GM23248 (cell line): ENCODE data around the gene ATP6V0E2. TPM values are rescaled to one million over a fixed set of nuclear protein-coding genes. Genes with fewer than 3 reads are reported as not detected.

Experiments
- DNase-seq: peaks from one replicate; pipeline ENCODE4 v3.0.0-alpha.2; 2015
- H2AFZ ChIP-seq: fragments of 200-600 bp; sonication (generic); 2 replicates; pipeline ENCODE4 v1.6.1; 2016; ENCODE audit warnings: antibody characterized with exemption
- H3F3A ChIP-seq: fragments of 200-600 bp; sonication (generic); 2 replicates; pipeline ENCODE4 v1.6.1; 2016; ENCODE audit warnings: mild to moderate bottlenecking, antibody characterized with exemption, mixed run types; ENCODE audit not compliant: insufficient read depth
- H3K27ac ChIP-seq: fragments of 200-600 bp; sonication (generic); 2 replicates; pipeline ENCODE4 v1.5.1; 2016; ENCODE audit warnings: mild to moderate bottlenecking
- H3K27me3 ChIP-seq: fragments of 200-600 bp; sonication (generic); replicated peaks from 2 replicates; pipeline ENCODE4 v1.6.1; 2016; ENCODE audit warnings: mild to moderate bottlenecking; ENCODE audit not compliant: insufficient read depth
- H3K36me3 ChIP-seq: fragments of 200-600 bp; sonication (generic); 2 replicates; pipeline ENCODE4 v1.6.1; 2016; ENCODE audit warnings: low read depth, mild to moderate bottlenecking
- H3K4me1 ChIP-seq: fragments of 200-600 bp; sonication (generic); 2 replicates; pipeline ENCODE4 v1.6.1; 2016; ENCODE audit warnings: mild to moderate bottlenecking; ENCODE audit not compliant: insufficient read depth
- H3K4me2 ChIP-seq: fragments of 200-600 bp; sonication (generic); one replicate; pipeline ENCODE4 v1.6.1; 2016; ENCODE audit warnings: mild to moderate bottlenecking; ENCODE audit not compliant: unreplicated experiment
- H3K4me3 ChIP-seq: fragments of 200-600 bp; sonication (generic); 2 replicates; pipeline ENCODE4 v1.5.1; 2016; ENCODE audit warnings: mild to moderate bottlenecking
- H3K79me2 ChIP-seq: fragments of 200-600 bp; sonication (generic); 2 replicates; pipeline ENCODE4 v1.6.1; 2016; ENCODE audit warnings: mild to moderate bottlenecking; ENCODE audit not compliant: insufficient read depth
- H3K9ac ChIP-seq: fragments of 200-600 bp; sonication (generic); 2 replicates; pipeline ENCODE4 v1.6.1; 2016; ENCODE audit warnings: mild to moderate bottlenecking
- H3K9me2 ChIP-seq: fragments of 200-600 bp; sonication (generic); 2 replicates; pipeline ENCODE4 v1.6.1; 2016; ENCODE audit warnings: mixed run types, mild to moderate bottlenecking, moderate library complexity; ENCODE audit not compliant: insufficient read depth
- H3K9me3 ChIP-seq: fragments of 200-600 bp; sonication (generic); one replicate; pipeline ENCODE4 v1.6.1; 2017; ENCODE audit warnings: low read depth
- H4K20me1 ChIP-seq: fragments of 200-600 bp; sonication (generic); 2 replicates; pipeline ENCODE4 v1.6.0; 2016; ENCODE audit not compliant: insufficient read depth
- EZH2 ChIP-seq: fragments of 200-600 bp; sonication (generic); IDR thresholded peaks from 2 replicates; pipeline ENCODE4 v1.6.1; 2018; ENCODE audit warnings: antibody characterized with exemption, mild to moderate bottlenecking; ENCODE audit not compliant: insufficient read depth, poor library complexity, severe bottlenecking
- EZH2phosphoT487 ChIP-seq: fragments of 200-600 bp; sonication (generic); IDR thresholded peaks from 2 replicates; pipeline ENCODE4 v1.6.1; 2018; ENCODE audit warnings: antibody characterized with exemption, moderate library complexity, mild to moderate bottlenecking, low read depth; ENCODE audit not compliant: insufficient read depth
- WGBS, 2 experiments: methylation state at CpG; one replicate each; pipeline ENCODE4 v1.1.6; 2015 to 2017; ENCODE audit warnings: low lambda C conversion rate in 2 of 2, low coverage in 1 of 2; ENCODE audit errors: missing lambda C conversion rate in 2 of 2; 5-methylcytosine and 5-hydroxymethylcytosine counted together
- in situ Hi-C: fragments of 300-500 bp; cut with MboI; formaldehyde crosslinking; loops from 2 replicates; pipeline ENCODE4 v1.15.0; 2020
- polyA plus RNA-seq: library from polyadenylated mRNA; unstranded; fragments of >200 nt; fragmentation: Nextera tagmentation; extraction: Ambion mirVana; gene quantifications from 2 replicates; pipeline ENCODE4 v1.2.1, GENCODE V29; 2016
- total RNA-seq: library from RNA; depleted of rRNA; stranded (reverse); fragments of >200 nt; shearing (Covaris generic); gene quantifications from 2 replicates; pipeline ENCODE4 v1.2.3, GENCODE V29; 2014

Gene ATP6V0E2
- total and polyA plus RNA-seq, 2 experiments from 2014 or later: 6.9 to 7.7 TPM

DNA sequence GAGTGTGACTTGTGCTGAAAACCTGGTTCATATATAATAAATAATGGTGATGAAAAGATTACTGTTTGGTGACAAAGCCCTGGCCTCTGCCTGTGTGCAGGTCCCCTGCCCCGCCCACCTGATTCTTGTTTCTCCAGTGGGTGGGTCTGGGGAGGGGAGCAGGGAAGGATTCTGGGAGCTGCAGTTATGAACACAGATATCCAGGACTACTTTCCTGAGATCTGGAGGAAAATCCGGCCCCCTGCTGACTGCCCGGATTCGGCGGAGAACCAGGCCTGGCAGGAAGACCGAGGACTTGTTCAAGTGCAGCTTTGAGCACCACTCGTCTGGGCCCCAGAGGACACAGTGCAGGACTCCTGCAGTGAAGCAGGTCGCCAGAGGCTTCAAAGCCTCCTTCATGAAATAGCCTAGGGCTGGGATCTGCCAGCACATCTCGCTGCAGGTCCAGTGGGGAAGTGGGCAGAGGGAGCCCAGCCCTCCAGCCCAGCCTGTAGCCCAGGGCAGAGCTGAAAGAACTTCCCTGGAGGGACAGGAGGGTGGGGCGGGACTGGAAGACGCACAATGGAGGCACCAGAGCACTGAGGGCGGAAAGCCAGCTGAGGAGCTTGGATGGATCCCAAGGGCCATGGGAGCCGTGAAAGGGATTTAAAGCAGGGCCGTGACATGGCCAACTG, 7.0 kb downstream of the ATP6V0E2 start:
- WGBS, 2 experiments: 52 to 58% methylated on average over 8 to 14 of the region's 14 CpGs
- TF ChIP-seq EZH2: no peak
- no peak for TF ChIP-seq EZH2phosphoT487

DNA sequence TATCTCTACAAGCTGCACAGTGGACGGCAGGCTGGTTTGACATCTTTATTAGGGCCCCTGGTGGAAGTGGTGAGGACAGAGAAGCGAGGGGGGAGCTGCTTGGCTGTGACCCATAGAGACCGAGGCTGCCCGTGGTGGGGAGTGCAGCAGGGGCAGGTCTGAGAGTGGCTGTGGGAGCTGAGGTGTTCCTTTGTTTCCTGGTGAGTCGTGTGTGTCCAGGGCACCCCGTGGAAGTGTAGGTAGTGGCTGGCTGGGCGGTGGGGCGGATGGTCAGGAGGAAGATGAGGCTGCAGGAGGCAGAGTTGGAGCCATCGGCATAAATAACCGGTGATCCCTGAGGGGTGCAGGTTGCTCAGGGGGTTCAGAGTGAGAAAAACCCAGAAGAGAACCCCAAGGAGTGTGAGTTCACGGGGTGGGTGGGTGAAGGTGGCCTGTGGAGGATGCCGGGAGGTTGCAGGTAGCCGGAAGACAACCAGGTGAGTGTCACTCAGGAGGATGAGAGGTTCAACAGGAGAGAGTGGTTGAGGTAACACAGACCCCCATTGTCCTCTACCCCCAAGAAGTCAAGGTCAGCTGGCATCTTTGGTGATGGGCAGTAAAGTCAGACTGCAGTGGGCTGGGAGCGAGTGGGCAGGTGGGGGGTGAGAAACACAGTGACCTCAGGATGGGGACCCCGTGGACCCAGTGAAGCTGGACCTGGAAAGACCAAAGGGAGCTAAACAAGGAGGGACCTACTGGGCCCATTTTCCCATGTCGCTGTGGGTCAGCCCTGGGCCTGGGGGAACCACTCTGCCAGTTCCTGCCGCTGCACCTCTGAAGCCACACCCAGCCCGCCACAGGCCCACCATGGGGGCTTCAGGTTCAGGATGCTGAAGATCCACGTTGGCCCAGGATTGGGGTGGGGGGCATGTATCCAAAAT, 7.8 kb downstream of the ATP6V0E2 start:
- TF ChIP-seq EZH2: no peak
- TF ChIP-seq EZH2phosphoT487: no peak

More for the DNA sequence above, 7.0 kb downstream of the ATP6V0E2 start:
- Histone ChIP-seq H4K20me1 (no peaks in the 10 kb centered on the region), H3K4me1 (no peaks in the 10 kb centered on the region), H3K79me2 (no peaks in the 10 kb centered on the region), H3K9me3 (no peaks in the 10 kb centered on the region), H2AFZ (no peak overlapping the region), H3K9me2 (no peaks in the 10 kb centered on the region), H3K36me3 (no peaks in the 10 kb centered on the region), H3K27me3 (no peaks in the 10 kb centered on the region), H3K9ac (no peak overlapping the region), H3F3A (no peaks in the 10 kb centered on the region), H3K4me2 (no peak overlapping the region), H3K27ac (no peak overlapping the region), H3K4me3 (no peak overlapping the region)
- in situ Hi-C loops: no loop called here
- DNase-seq: no peak

DNA sequence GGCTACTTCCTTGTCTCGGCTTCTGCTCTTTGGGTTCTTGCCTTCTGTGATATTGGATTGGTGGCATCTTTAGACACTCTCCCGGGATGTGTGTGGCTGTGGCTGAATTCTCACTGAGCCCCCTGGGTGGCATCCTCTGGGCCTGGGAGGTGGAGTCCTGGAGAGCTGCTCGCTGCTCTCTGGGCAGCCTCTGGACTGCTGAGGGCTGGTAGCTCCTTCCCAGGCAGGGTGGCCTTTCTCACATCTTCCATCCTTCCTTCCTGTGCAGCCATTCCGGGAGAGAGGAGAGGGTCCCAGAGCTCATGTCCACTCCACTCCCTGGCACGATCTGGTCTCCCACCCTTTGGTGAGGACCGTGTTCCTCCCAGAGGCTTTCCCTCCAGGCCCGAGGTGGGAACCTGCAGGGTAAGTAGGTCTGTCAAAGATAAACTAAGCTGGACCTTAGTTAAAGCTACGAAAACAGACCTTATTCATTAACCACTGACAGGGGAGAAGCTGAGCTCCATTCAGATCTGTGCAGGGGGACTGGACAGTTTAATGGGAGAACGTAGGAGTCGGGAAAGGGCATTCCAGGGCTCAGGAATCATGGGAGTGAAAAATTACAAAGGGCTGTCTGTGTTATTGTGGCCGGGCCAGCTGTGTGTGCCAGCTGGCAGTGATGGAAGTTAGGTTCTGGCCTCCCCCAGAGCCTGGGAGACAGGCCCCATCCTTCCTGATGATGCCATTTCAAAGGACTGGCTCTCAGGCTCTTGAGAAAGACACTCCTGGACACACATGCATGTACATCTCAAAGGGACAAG, 8.7 kb downstream of the ATP6V0E2 start:
- Histone ChIP-seq H3K4me2 (no peak overlapping the region), H3K79me2 (no peaks in the 10 kb centered on the region), H3F3A (no peaks in the 10 kb centered on the region), H2AFZ (no peak overlapping the region), H3K36me3 (no peaks in the 10 kb centered on the region), H3K9ac (no peak overlapping the region), H3K9me3 (no peaks in the 10 kb centered on the region), H4K20me1 (no peaks in the 10 kb centered on the region), H3K4me1 (no peaks in the 10 kb centered on the region), H3K27ac (no peak overlapping the region), H3K4me3 (no peak overlapping the region), H3K27me3 (no peaks in the 10 kb centered on the region), H3K9me2 (no peaks in the 10 kb centered on the region)
- 47 to 51% methylated on average over 11 of the region's 11 CpGs for WGBS, 2 experiments
- in situ Hi-C loops: no loop called here
- TF ChIP-seq EZH2: no peak
- no peak for TF ChIP-seq EZH2phosphoT487
- no peak for DNase-seq

More for the DNA sequence above, 7.8 kb downstream of the ATP6V0E2 start:
- in situ Hi-C loops: no loop called here
- H3K79me2 ChIP-seq: no peaks in the 10 kb centered on the region
- WGBS, 2 experiments: 63 to 66% methylated on average over 19 of the region's 19 CpGs
- no peak overlapping the region for H3K9ac ChIP-seq
- no peak overlapping the region for H3K4me3 ChIP-seq
- no peak overlapping the region for H3K4me2 ChIP-seq
- H4K20me1 ChIP-seq: no peaks in the 10 kb centered on the region
- DNase-seq: no peak
- no peak overlapping the region for H3K27ac ChIP-seq
- no peaks in the 10 kb centered on the region for H3K4me1 ChIP-seq
- no peaks in the 10 kb centered on the region for H3K27me3 ChIP-seq
- no peak overlapping the region for H2AFZ ChIP-seq
- H3K9me2 ChIP-seq: no peaks in the 10 kb centered on the region
- H3K36me3 ChIP-seq: no peaks in the 10 kb centered on the region
- no peaks in the 10 kb centered on the region for H3F3A ChIP-seq
- H3K9me3 ChIP-seq: no peaks in the 10 kb centered on the region

DNA sequence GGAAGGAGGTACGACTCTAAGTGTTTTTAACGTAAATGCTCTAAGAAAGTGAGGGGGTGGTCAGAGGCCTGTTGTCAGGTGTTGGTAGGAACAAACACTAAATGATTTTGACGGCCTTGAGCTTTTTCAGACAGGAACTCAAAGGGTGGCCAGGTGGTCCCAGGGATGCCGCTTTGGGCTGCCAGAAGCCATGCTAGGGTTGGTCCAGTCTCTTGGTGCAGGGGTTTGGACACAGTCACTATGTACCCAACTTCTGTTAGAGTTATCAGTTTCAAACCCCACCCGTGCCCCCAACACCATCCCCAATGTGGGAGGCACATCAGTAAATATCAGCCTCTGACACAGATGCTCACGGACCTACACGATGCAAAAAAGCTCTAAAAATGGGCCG, 9.3 kb downstream of the ATP6V0E2 start:
- WGBS, 2 experiments: 57 to 59% methylated on average over 8 of the region's 8 CpGs
- no peak overlapping the region for H3K9ac ChIP-seq
- no peak overlapping the region for H3K4me2 ChIP-seq
- H3K36me3 ChIP-seq: no peaks in the 10 kb centered on the region
- H2AFZ ChIP-seq: no peak overlapping the region
- no peak overlapping the region for H3K27ac ChIP-seq
- no peaks in the 10 kb centered on the region for H3K9me2 ChIP-seq
- no peaks in the 10 kb centered on the region for H3F3A ChIP-seq
- no peaks in the 10 kb centered on the region for H3K4me1 ChIP-seq
- H3K4me3 ChIP-seq: no peak overlapping the region
- no peak for DNase-seq
- in situ Hi-C loops: no loop called here
- TF ChIP-seq EZH2phosphoT487 (no peak), EZH2 (no peak)
- H3K79me2 ChIP-seq: no peaks in the 10 kb centered on the region
- no peaks in the 10 kb centered on the region for H3K27me3 ChIP-seq
- H3K9me3 ChIP-seq: no peaks in the 10 kb centered on the region
- H4K20me1 ChIP-seq: no peaks in the 10 kb centered on the region
